OCI-M2 (cell line): Measurements from ENCODE around the gene MBNL3.

ENCODE experiments used
- DNase-seq: peaks from one replicate; lab custom pipeline; 2025; ENCODE audit not compliant: unreplicated experiment; lab: John Stamatoyannopoulos, UW

Gene MBNL3

DNA sequence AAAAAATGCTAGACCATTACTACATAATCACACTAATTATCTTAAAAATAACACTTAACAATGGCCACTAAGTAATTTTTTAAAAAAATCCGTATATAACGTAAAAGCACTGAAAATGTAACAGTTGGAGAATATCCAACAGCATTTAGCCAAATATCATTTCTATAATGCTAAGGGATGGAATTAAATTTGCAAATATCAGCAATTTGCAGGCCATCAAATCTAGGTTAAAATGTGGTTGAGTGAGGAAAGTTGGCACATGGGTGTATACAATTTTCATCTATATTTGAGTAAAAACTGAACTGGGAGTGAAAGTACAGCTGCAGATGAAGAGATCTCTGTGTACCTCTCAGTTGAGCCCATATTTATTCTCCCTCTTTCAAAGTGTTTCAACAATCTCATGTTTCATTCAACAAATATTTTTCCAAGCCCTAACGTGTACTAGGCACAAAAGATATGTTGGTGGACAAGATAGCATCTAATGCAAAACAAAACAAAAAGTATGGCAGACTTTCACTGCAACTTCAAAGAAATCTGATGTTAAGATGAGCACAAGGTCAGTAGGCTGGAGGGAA lies 63.0 kb downstream of the MBNL3 start:
- no peak for DNase-seq

- DNase-seq, result no peak
These were observed 65.5 kb downstream of the MBNL3 start for GRCh38 chrX:132423323-132423722.

- no peak for DNase-seq
These were observed 73.8 kb downstream of the MBNL3 start for GRCh38 chrX:132415012-132415411.

- no peak for DNase-seq
These were observed 74.4 kb downstream of the MBNL3 start for GRCh38 chrX:132414404-132414803.

DNA sequence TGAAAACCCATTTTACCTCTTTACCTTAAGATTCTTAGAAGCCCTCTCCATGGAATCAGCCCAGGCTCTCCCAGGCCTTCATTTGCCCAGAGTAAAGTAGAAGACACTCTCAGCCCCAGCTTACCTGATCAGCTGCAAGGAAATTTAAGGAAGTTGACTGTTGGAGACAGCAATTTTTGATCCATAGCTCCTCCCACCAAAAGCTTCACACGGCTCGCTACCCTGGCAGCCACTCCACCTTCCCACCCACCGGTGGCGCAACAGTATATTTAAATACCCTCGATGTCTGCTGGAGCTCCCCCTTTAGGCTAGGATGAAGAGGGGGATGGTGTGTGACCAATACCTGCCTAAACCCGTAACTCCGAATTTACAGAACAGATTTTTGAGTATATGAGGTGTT lies 75.4 kb downstream of the MBNL3 start:
- DNase-seq, result no peak

- no peak for DNase-seq
These were observed 76.6 kb downstream of the MBNL3 start for GRCh38 chrX:132412208-132412607.

GRCh38 chrX:132411310-132411977 lies 77.4 kb downstream of the MBNL3 start:
- no peak for DNase-seq

- no peak for DNase-seq
These were observed 78.9 kb downstream of the MBNL3 start for GRCh38 chrX:132409780-132410556.

DNA sequence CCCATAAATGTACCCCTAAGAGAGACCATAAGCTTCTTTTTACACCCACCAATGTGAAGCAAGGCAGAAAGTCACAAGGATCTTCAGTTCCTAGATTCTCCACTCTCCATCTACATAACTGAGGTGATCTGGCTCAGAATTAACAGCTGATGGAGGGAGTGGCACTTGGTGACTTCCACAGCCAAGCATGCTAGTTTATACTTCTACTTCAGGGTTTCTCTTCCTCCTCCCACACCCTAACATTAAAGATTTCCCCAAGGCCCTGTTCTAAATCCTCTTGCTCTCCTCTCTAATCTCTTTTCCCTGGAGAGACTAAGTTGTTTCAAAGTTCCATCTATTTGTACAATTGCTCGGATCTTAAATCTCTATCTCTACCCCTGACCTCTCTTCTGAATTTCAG lies 81.1 kb downstream of the MBNL3 start:
- DNase-seq, result no peak

DNA sequence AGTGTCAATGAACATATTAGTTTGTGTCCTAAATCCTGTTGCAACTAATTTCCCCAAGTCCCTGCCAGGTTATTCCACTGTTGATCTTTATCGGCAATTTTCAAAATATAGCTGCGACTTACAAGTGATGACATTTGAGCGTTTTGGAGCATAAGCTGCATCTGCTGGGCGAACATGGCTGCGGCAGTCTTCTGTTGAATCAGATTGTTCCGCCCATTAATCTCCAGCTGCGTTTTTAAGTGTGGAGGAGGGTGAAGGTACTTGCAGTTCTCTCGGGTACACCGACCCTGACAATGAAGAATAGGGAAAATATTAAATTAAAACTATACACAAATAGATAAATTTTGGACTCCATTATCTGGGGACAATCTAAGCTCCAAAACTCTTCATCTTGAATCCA lies 82.7 kb downstream of the MBNL3 start:
- DNase-seq, result no peak

GRCh38 chrX:132404266-132404665 lies 84.6 kb downstream of the MBNL3 start:
- no peak for DNase-seq

DNA sequence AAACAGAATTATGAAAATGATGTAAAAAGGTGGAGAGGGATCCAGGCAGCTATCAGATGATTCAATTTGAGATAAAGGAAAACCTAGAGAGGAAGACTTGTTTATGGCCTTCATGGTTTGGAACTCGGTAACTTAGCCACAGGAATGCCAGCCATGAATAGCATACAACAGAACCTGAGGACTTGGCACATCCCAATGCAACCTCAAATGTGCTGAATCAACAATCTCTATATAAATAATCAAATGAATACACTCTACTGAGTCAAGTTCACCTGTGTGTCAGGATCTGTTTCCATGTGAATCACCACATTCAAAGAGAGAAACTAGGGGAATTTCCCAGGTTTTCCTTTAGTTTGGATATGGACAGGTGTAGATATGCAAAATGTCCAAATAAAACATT lies 86.9 kb downstream of the MBNL3 start:
- DNase-seq, result no peak

- no peak for DNase-seq
These were observed 88.1 kb downstream of the MBNL3 start for GRCh38 chrX:132400706-132401105.

DNA sequence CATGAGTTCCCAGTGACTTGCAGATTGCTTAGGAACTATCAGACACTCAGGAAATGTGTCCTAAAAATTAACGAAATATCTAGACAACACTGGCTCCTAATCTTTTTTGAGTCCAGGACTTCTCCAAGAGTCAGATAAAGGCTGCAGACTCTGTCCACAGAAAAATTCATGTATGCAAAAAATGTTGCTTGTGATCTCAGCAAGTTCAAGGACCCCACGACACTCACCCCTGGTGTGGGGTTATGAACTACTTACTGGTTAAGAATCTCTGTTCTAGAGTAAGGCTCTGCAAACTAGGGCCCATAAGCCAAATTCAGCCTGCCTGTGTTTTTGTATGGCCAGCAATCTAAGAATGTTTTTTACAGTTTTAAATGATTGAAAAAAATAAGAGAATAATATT lies 93.2 kb downstream of the MBNL3 start:
- DNase-seq, result no peak

- no peak for DNase-seq
These were observed 93.8 kb downstream of the MBNL3 start for GRCh38 chrX:132395026-132395425.

DNA sequence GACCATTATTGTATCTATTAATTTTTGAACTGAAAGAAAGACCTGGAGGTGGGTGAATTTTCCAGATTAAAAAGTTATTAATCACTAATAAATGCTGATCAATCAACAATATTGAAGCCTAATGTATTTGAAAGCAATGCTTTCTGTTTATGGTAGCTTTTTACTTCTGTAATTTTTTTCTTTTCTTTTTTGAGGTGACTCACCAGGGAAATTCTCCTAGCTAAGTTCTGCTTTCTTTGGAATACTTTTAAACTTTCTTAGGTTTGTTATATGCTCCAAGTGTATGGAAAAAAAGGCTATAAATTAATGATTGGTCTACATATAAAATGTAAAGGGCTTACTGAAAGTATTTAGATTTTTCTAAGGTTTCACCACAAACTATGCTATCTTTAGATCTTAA lies 94.2 kb downstream of the MBNL3 start:
- DNase-seq, result no peak

- no peak for DNase-seq
These were observed 94.8 kb downstream of the MBNL3 start for GRCh38 chrX:132393992-132394391.

DNA sequence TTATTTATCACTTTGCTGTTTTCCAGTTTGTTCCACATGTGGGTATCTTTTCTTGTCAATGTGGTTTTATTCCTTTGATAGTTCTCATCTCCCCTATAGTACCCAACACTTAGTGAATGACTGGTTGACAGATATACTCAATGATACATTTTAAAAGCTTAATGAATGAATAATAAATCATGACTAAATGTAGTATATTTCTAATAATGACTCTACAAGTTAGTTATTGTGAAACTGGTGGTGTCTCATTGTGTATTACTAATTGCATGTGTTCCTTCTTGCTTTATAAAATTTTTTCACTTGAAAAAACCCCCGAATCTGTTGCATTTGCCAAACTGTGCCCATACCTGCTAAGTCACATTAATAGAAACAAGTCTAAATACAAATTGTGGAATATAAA lies 95.4 kb downstream of the MBNL3 start:
- DNase-seq, result no peak

GRCh38 chrX:132393085-132393484 lies 95.8 kb downstream of the MBNL3 start:
- DNase-seq, result no peak

DNA sequence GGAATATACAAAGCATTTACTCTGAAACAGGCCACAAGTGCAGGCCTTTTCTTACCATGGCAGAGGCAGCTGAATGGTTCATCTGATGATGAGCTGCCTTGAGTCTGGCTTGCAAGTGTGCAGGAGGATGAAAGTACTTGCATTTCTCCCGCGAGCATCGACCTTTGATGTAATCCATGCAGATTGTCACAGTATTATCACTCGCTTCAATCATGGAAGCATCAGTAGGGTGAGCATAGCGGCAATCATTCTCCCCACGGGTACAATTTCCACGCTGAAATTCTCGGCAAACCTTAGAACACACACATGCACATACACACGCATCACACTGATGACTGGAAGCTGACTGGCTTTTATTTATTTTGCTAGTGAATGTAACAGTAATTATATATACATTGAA lies 98.0 kb downstream of the MBNL3 start:
- no peak for DNase-seq

GRCh38 chrX:132389480-132389879 lies 99.4 kb downstream of the MBNL3 start:
- no peak for DNase-seq

GRCh38 chrX:132388371-132388770 lies 100.5 kb downstream of the MBNL3 start:
- no peak for DNase-seq
